IPS-11a (cell line): Measurements from ENCODE around the gene PPL.
"Not testable (repeated sequence)": the region's sequence is repeated elsewhere in the genome, so short reads cannot be mapped to it uniquely, and the experiment has no call there.

Experiments used
- H3K4me3 ChIP-seq: one replicate; pipeline ENCODE4 v1.5.1; 2013; ENCODE audit warnings: low read depth, low read length, control low read depth

Gene PPL

GRCh38 chr16:4935241-4935855 is 1.6 kb downstream of the PPL start:
- H3K4me3 ChIP-seq, result peak overlapping the region; percentile 81

DNA sequence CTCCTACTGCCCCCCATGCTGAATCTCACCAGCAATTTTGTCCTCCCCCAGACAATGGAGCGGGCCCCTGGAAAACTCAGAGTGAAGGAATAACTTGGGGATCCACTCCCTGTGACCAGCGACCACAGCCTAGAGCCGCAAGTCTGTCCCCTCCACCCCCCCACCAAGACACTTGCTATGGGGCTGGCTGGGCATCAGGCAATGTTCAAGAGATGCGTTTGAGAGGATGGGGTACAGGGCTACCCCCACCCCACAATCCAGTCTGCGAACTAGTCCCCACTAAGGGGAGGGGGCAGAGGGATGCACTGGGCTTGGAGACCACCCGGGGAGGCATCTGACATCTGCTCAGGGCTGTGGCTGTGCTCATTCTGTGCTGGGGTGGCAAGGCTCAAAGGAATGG is 2.4 kb downstream of the PPL start:
- no peak overlapping the region for H3K4me3 ChIP-seq

GRCh38 chr16:4933871-4934395 is 3.0 kb downstream of the PPL start:
- H3K4me3 ChIP-seq, result no peak overlapping the region

- H3K4me3 ChIP-seq, result no peak overlapping the region
These were observed 3.5 kb downstream of the PPL start for GRCh38 chr16:4933433-4933832.

- no peak overlapping the region for H3K4me3 ChIP-seq
These were observed 5.6 kb downstream of the PPL start for GRCh38 chr16:4931381-4931780.

GRCh38 chr16:4929619-4930018 is 7.3 kb downstream of the PPL start:
- H3K4me3 ChIP-seq, result not testable (repeated sequence)

DNA sequence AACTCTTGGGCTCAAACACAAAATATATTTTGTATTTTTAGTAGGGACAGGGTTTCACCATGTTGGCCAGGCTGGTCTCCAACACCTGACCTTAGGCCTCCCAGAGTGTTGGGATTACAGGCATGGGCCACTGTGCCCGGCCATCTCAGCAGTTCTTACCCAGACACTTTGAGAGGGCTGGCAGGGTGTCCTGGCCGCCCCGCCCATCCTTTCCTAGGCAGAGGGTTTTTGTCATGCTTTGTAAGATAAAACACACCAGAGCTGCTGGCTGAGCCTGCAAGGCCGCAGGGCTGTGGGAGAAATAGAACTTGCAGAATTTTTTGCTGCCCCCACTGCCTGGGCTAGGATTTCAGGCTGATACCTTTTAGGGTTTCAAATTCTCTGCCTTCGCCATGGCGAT is 8.7 kb downstream of the PPL start:
- H3K4me3 ChIP-seq, result no peak overlapping the region

- H3K4me3 ChIP-seq, result no peak overlapping the region
These were observed 9.3 kb downstream of the PPL start for GRCh38 chr16:4927661-4928060.

GRCh38 chr16:4926928-4927327 is 10.0 kb downstream of the PPL start:
- no peak overlapping the region for H3K4me3 ChIP-seq

DNA sequence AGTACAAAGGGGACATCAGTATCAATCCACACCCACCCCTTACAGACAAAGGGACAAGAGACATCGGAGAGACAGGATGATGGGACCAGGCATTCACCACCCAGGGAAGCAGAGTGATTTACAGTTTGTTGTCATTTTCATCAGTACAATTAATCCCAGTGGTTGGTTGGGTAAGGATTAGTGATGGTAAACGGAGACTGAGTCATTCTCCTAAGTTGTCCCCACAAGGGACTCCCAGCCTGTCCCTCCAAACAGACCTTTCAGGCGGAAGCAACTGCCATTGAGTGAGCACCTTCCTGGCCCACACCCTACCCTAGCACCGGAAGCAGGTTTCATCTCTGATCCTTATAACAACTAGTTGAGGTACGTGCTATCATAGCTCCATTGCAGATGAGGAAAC is 11.2 kb downstream of the PPL start:
- no peak overlapping the region for H3K4me3 ChIP-seq

- no peak overlapping the region for H3K4me3 ChIP-seq
These were observed 11.7 kb downstream of the PPL start for GRCh38 chr16:4925293-4925607.

- H3K4me3 ChIP-seq, result no peak overlapping the region
These were observed 12.2 kb downstream of the PPL start for GRCh38 chr16:4924593-4925292.

GRCh38 chr16:4923853-4924252 is 13.1 kb downstream of the PPL start:
- no peak overlapping the region for H3K4me3 ChIP-seq

- H3K4me3 ChIP-seq, result no peak overlapping the region
These were observed 14.1 kb downstream of the PPL start for GRCh38 chr16:4922721-4923342.

- no peak overlapping the region for H3K4me3 ChIP-seq
These were observed 16.1 kb downstream of the PPL start for GRCh38 chr16:4920826-4921225.

GRCh38 chr16:4918781-4919251 is 18.1 kb downstream of the PPL start:
- H3K4me3 ChIP-seq, result no peak overlapping the region

DNA sequence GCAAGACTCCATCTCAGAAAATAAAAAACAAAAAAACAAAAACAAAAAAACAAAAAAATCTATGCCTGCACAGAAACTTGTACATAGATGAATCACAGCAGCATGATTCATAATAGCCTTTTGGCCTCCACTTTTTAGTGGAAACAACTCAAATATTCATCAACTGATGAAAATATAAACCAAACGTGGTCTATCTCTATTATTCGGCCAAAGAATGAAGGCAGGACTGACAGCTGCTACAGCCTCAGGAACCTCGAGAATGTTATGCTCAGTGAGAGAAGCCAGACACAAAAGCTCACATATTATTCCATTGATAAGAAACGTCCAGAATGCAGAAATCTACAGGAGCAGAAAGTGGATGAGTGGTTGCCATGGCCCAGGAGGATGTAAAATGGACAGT is 19.8 kb downstream of the PPL start:
- H3K4me3 ChIP-seq, result no peak overlapping the region

DNA sequence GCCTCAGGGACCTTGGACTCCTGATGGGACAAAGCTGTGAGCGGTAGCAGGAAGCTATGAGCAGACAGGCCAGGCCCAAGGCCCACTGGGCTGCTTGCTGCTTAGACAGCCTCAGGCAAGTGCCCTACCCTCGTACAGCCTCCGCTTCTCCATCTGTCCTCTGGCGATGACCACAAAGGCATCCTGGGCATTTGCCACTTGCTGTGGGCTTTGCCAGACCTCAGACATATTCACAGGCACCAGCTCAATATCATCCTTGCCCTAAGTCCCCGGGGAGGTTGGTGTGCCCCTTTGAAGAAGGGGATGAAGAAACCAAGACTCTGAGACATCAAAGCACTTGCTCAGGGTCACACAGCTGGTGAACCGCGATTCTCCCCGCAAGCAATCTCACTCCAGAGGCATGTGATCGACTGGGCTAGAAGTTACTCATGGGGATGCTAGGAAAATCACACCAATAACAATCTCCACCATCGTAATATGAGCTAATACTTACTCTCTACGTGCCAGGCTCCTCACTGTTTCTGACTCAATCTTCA is 21.7 kb downstream of the PPL start:
- H3K4me3 ChIP-seq, result no peak overlapping the region

GRCh38 chr16:4914528-4915225 is 22.3 kb downstream of the PPL start:
- H3K4me3 ChIP-seq, result no peak overlapping the region

DNA sequence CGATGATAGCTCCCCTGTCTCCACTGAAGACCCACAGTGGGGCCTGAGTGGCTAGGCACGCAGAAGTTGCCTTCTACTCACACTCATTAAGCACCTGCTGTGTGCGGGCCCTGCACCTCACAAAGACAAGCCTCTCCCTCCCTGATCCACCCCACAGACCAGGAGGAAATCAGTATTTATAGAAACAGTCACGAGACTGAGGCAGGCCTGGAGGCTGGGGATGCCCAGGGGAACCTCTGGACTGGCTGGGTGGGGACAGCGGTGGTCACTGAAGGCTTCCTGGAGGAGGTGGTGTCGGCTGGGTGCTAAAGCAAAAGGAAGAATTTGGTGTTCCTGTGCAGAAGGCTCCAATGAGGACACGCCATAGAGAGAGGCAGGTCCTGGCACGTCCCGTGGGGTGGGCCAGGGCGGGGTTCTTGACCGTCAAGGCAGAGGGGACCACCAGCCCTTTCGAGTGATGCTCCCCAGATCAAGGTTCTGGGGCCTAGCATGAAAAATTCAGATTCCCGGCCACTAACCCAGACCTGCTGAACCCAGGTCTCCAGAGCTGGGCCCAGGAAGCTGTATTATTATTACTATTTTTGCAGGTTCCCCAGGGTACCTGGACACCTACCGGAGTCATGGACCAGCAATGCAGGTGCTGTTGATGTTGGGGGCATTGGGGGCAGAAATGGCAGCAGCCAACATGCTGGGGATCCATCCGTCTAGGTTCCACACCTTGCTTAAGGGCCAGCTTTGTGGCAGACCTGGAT is 23.0 kb downstream of the PPL start:
- no peak overlapping the region for H3K4me3 ChIP-seq
